Left ventricle myocardium inferior (tissue), 1 donor: ENCODE data around the gene EIPR1. TPM values are rescaled to one million over a fixed set of nuclear protein-coding genes. Genes with fewer than 3 reads are reported as not detected.

Source experiments
- DNase-seq: peaks from one replicate; pipeline ENCODE4 v3.0.0-alpha.2; 2020
- H3K27ac ChIP-seq: fragments of 200-600 bp; replicated peaks from 2 replicates; pipeline ENCODE4 v1.8.0; 2021
- H3K27me3 ChIP-seq: fragments of 200-600 bp; 2 replicates; pipeline ENCODE4 v1.8.0; 2021; ENCODE audit warnings: low read depth
- H3K36me3 ChIP-seq: fragments of 200-600 bp; 2 replicates; pipeline ENCODE4 v1.8.0; 2021
- H3K4me1 ChIP-seq: fragments of 200-600 bp; 2 replicates; pipeline ENCODE4 v1.8.0; 2021
- H3K4me3 ChIP-seq: fragments of 200-600 bp; 2 replicates; pipeline ENCODE4 v1.8.0; 2021; ENCODE audit warnings: mild to moderate bottlenecking, moderate library complexity
- H3K9me3 ChIP-seq: fragments of 200-600 bp; replicated peaks from 2 replicates; pipeline ENCODE4 v1.8.0; 2021
- CTCF ChIP-seq: fragments of 200-600 bp; IDR thresholded peaks from 2 replicates; pipeline ENCODE4 v1.8.0; 2021; ENCODE audit warnings: antibody characterized with exemption, mild to moderate bottlenecking, borderline replicate concordance
- intact Hi-C: fragments of 100-400 bp; cut with micrococcal nuclease; formaldehyde crosslinking; loops from one replicate; pipeline ENCODE4 v1.11.0; 2022
- total RNA-seq: library from RNA; stranded (reverse); fragmentation: NEBNext Ultra II Directional; extraction: Animal tissue kit (Norgen Biotek cat#: 25700); gene quantifications from one replicate; pipeline ENCODE4 v1.2.1, GENCODE V29; 2021
- donor health status: DM: no; HTN: yes; CAD: no; lungs with severe emphysema.

EIPR1 gene
- total RNA-seq, 1 donor from 2014 or later, result 12.2 TPM

GRCh38 chr2:3174626-3175567 lies 202.7 kb downstream of the EIPR1 start:
- no peak overlapping the region for H3K4me3 ChIP-seq
- H3K27ac ChIP-seq, result no peak overlapping the region
- intact Hi-C loops, result no loop called here
- no peaks in the 10 kb centered on the region for H3K4me1 ChIP-seq
- H3K27me3 ChIP-seq, result no peaks in the 10 kb centered on the region
- H3K36me3 ChIP-seq, result no peaks in the 10 kb centered on the region
- no peak for TF ChIP-seq CTCF
- no peak for DNase-seq
- no peaks in the 10 kb centered on the region for H3K9me3 ChIP-seq

GRCh38 chr2:3173031-3173430 lies 204.6 kb downstream of the EIPR1 start:
- Histone ChIP-seq H3K4me1 (no peaks in the 10 kb centered on the region), H3K27ac (no peak overlapping the region), H3K9me3 (no peaks in the 10 kb centered on the region), H3K36me3 (no peaks in the 10 kb centered on the region), H3K27me3 (no peaks in the 10 kb centered on the region), H3K4me3 (no peak overlapping the region)
- intact Hi-C loops, result no loop called here
- TF ChIP-seq CTCF, result no peak
- DNase-seq, result no peak

- no peak for DNase-seq
- intact Hi-C loops, result no loop called here
- H3K4me3 ChIP-seq, result no peak overlapping the region
- no peaks in the 10 kb centered on the region for H3K27me3 ChIP-seq
- no peak for TF ChIP-seq CTCF
- no peaks in the 10 kb centered on the region for H3K9me3 ChIP-seq
- no peaks in the 10 kb centered on the region for H3K36me3 ChIP-seq
- H3K4me1 ChIP-seq, result no peaks in the 10 kb centered on the region
- H3K27ac ChIP-seq, result no peak overlapping the region
Observed at GRCh38 chr2:3172265-3172935, 205.2 kb downstream of the EIPR1 start.

- Histone ChIP-seq H3K9me3 (no peaks in the 10 kb centered on the region), H3K27me3 (no peaks in the 10 kb centered on the region), H3K4me3 (no peak overlapping the region), H3K27ac (no peak overlapping the region), H3K36me3 (no peaks in the 10 kb centered on the region), H3K4me1 (no peaks in the 10 kb centered on the region)
- no peak for DNase-seq
- no peak for TF ChIP-seq CTCF
- intact Hi-C loops, result no loop called here
Observed at GRCh38 chr2:3171564-3172264, 205.9 kb downstream of the EIPR1 start.

GRCh38 chr2:3170792-3171455 lies 206.7 kb downstream of the EIPR1 start:
- no peaks in the 10 kb centered on the region for H3K4me1 ChIP-seq
- H3K36me3 ChIP-seq, result no peaks in the 10 kb centered on the region
- no peaks in the 10 kb centered on the region for H3K9me3 ChIP-seq
- H3K27ac ChIP-seq, result no peak overlapping the region
- intact Hi-C loops, result no loop called here
- H3K4me3 ChIP-seq, result no peak overlapping the region
- no peak for DNase-seq
- no peaks in the 10 kb centered on the region for H3K27me3 ChIP-seq
- TF ChIP-seq CTCF, result no peak
